ENCODE measurements around the gene CCT6A. TPM values are rescaled to one million over a fixed set of nuclear protein-coding genes. Genes with fewer than 3 reads are reported as not detected.

CCT6A gene
- total RNA-seq (10 to 100 TPM; 33.6 to 56.5 (median 51.3) TPM), polyA plus RNA-seq (10 to 100 TPM; 80.4 to 89.0 TPM)

GRCh38 chr7:56051339-56052191, at the start of gene CCT6A, which contains the start of gene PSPH:
Gene CCT6A (plus strand): TSS chr7:56051765. CDS start chr7:56051849, 84 bp downstream.
Gene PSPH (minus strand): TSS chr7:56051444. CDS start chr7:56021212, 30,232 bp downstream.
- TF ChIP-seq CTCF (IDR thresholded peaks at IDR 0.05): no peak
- intact Hi-C loops (cut with DNase I): no loop called here
- peak within 1 kb of the TSS; percentile 62 to 91 (median 82) for H3K27ac ChIP-seq
- H3K36me3 ChIP-seq: peaks cover 3 to 15% (median 8%) of the 10 kb centered on the region in 3 donors
- WGBS, 2 donors: 0% methylated on average over 96 to 97 of the region's 97 CpGs
- H3K4me1 ChIP-seq: peaks cover 14 to 38% (median 18%) of the 10 kb centered on the region in 3 donors
- no peaks in the 10 kb centered on the region for H3K27me3 ChIP-seq
- peak; percentile 96 to 98 (median 97) for DNase-seq
- no peak for FAIRE-seq
- peak; percentile 91 to 98 (median 94) for ATAC-seq
- H3K4me3 ChIP-seq: peak within 1 kb of the TSS; percentile 58 to 97 (median 80)
- H3K9me3 ChIP-seq: no peaks in the 10 kb centered on the region

DNA sequence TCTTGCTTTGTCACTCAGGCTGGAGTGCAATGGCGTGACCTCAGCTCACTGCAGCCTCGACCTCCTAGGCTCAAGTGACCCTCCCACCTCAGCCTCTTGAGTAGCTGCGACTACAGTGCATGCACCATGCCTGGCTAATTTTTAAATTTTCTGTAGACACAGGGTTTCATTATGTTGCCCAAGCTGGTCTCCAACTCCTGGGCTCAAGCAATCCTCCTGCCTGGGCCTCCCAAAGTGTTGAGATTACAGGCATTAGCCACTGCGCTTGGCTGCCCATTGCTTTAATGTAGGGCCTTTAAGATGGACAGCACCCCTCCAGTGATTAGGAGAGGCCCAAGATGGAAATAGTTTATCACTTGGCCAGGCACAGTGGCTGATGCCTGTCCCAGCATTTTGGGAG, 47.8 kb upstream of the CCT6A start:
- Histone ChIP-seq H3K4me1 (no peaks in the 10 kb centered on the region), H3K9me3 (no peaks in the 10 kb centered on the region), H3K27me3 (no peaks in the 10 kb centered on the region), H3K27ac (no peak overlapping the region), H3K4me3 (no peak overlapping the region), H3K36me3 (no peaks in the 10 kb centered on the region)
- FAIRE-seq: no peak
- TF ChIP-seq CTCF (IDR thresholded peaks at IDR 0.05): no peak
- 81 to 82% methylated on average over 4 of the region's 4 CpGs for WGBS, 2 donors
- DNase-seq: no peak
- no peak for ATAC-seq
- intact Hi-C loops (cut with DNase I): loop anchor here in 2 of 3 donors (2.0 to 10.0 kb wide), 2 partner anchors 71 kb away; no protein-coding TSS in a partner anchor

DNA sequence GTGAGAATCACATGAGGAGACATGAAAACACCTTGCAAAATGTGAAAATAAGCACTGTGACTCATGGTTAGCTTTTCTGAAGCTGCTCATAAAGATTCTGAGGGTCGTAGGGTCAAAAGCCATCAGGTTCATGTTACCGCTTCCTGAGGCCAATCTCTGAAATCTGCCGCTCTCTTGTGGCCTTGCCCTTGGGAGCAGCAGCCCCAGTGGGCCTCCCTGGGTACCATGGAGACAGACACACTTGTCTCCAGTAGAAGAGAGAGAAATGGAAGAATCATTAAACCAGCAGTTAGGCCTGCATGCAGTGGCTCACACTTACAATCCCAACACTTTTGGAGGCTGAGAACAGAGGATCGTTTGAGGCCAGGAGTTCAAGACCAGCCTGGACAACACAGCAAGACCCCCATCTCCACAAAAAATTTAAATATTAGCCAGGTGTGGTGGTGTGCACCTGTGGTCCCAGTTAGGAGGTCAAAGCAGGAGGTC, 44.4 kb upstream of the CCT6A start:
- H3K4me1 ChIP-seq: peaks cover 0 to 10% (median 7%) of the 10 kb centered on the region in 3 donors
- intact Hi-C loops (cut with DNase I): loop anchor here in 2 of 3 donors (5.0 to 10.0 kb wide), 2 partner anchors 40 to 68 kb away; no protein-coding TSS in a partner anchor
- no peak for TF ChIP-seq CTCF (IDR thresholded peaks at IDR 0.05)
- H3K9me3 ChIP-seq: no peaks in the 10 kb centered on the region
- no peaks in the 10 kb centered on the region for H3K36me3 ChIP-seq
- peak in 1 of 6 donors; percentile 21 for DNase-seq
- no peak overlapping the region for H3K27ac ChIP-seq
- FAIRE-seq: no peak
- H3K4me3 ChIP-seq: no peak overlapping the region
- no peaks in the 10 kb centered on the region for H3K27me3 ChIP-seq
- WGBS, 2 donors: 89 to 90% methylated on average over 4 of the region's 4 CpGs
- ATAC-seq: no peak

DNA sequence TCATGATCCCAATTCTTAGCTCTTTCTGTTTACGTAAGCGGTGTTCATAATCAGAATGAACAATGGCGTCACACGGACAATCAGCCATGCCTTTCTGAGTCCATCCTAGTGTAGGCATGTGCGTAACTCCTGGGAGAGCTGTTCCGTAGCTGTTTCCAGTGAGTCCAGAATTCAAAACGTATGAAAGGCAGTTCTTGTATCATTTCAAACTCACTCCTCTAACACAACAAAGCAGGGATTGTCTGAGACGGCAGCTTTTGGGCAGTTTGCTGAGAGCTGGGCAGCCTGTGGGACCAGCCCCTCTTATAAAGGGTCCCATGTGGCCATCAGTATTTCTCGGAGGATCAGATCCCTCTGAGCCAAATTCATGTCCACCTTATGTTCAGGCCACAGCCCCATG, 43.7 kb upstream of the CCT6A start:
- intact Hi-C loops (cut with DNase I): loop anchor here in 2 of 3 donors (5.0 to 10.0 kb wide), 2 partner anchors 41 to 67 kb away; no protein-coding TSS in a partner anchor
- Histone ChIP-seq H3K9me3 (no peaks in the 10 kb centered on the region), H3K27ac (no peak overlapping the region), H3K27me3 (no peaks in the 10 kb centered on the region), H3K4me3 (no peak overlapping the region), H3K4me1 (peaks cover 0 to 10% (median 7%) of the 10 kb centered on the region in 3 donors), H3K36me3 (no peaks in the 10 kb centered on the region)
- DNase-seq (no peak), FAIRE-seq (no peak), ATAC-seq (no peak)
- no peak for TF ChIP-seq CTCF (IDR thresholded peaks at IDR 0.05)
- WGBS, 2 donors: 81 to 84% methylated on average over 9 of the region's 9 CpGs
